Measurements from ENCODE around the gene PTPRM.

GRCh38 chr18:7742224-7742623 is 175.1 kb downstream of the PTPRM start:
- TF ChIP-seq CTCF (IDR thresholded peaks at IDR 0.05; ENCODE audit: borderline replicate concordance, extremely low read depth, low read length, poor library complexity, severe bottlenecking) = no peak
- TF ChIP-seq EZH2 (IDR thresholded peaks at IDR 0.05; ENCODE audit: borderline replicate concordance, low read depth, low read length, severe bottlenecking) = no peak

All from DND-41 (cell line).